ENCODE results near the gene SPOCD1. TPM values are rescaled to one million over a fixed set of nuclear protein-coding genes. Genes with fewer than 3 reads are reported as not detected.

SPOCD1 gene
- total and polyA plus RNA-seq, 2 donors from 2014 or later, result 0.22 to 0.98 TPM

DNA sequence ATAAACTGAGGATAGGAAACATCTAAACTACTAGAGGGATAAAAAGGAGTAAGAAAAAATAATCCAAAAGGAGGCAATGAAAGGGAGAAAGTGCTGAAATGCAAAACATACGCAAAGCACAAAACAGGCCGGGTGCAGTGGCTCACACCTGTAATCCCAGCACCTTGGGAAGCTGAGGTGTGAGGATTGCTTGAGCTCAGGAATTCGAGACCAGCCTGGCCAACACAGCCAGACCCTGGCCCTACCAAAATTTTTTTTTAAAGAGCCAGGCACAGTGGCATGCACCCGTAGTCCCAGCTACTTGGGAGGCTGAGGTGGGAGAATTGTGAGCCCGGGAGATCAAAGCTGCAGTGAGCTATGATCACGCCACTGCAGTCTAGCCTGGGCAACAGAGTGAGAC, 10.5 kb downstream of the SPOCD1 start:
- no peak overlapping the region for H3K4me3 ChIP-seq (ENCODE audit: low read length in 3 of 3)
- FAIRE-seq (no peak), DNase-seq (no peak)
- H3K9me3 ChIP-seq (ENCODE audit: control insufficient read depth in 2 of 3, insufficient read depth in 1 of 3, low read length in 3 of 3), result no peaks in the 10 kb centered on the region
- intact Hi-C loops (cut with DNase I), result no loop called here
- no peaks in the 10 kb centered on the region for H3K27me3 ChIP-seq (ENCODE audit: control insufficient read depth, insufficient read depth, low read length)
- TF ChIP-seq, protein P1, sequence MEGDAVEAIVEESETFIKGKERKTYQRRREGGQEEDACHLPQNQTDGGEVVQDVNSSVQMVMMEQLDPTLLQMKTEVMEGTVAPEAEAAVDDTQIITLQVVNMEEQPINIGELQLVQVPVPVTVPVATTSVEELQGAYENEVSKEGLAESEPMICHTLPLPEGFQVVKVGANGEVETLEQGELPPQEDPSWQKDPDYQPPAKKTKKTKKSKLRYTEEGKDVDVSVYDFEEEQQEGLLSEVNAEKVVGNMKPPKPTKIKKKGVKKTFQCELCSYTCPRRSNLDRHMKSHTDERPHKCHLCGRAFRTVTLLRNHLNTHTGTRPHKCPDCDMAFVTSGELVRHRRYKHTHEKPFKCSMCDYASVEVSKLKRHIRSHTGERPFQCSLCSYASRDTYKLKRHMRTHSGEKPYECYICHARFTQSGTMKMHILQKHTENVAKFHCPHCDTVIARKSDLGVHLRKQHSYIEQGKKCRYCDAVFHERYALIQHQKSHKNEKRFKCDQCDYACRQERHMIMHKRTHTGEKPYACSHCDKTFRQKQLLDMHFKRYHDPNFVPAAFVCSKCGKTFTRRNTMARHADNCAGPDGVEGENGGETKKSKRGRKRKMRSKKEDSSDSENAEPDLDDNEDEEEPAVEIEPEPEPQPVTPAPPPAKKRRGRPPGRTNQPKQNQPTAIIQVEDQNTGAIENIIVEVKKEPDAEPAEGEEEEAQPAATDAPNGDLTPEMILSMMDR (IDR thresholded peaks at IDR 0.05; ENCODE audit: borderline replicate concordance, extremely low read depth, insufficient read depth), result no peak
- H3K36me3 ChIP-seq (ENCODE audit: control insufficient read depth in 2 of 3, insufficient read depth in 3 of 3, low read length in 3 of 3), result no peaks in the 10 kb centered on the region
- H3K9ac ChIP-seq (ENCODE audit: low read length in 3 of 3), result no peak overlapping the region
- H3K4me1 ChIP-seq (ENCODE audit: control insufficient read depth in 2 of 3, insufficient read depth in 2 of 3, low read depth in 1 of 3, low read length in 3 of 3), result no peaks in the 10 kb centered on the region
- H3K27ac ChIP-seq (ENCODE audit: low read depth in 2 of 2, low read length in 2 of 2), result no peak overlapping the region

DNA sequence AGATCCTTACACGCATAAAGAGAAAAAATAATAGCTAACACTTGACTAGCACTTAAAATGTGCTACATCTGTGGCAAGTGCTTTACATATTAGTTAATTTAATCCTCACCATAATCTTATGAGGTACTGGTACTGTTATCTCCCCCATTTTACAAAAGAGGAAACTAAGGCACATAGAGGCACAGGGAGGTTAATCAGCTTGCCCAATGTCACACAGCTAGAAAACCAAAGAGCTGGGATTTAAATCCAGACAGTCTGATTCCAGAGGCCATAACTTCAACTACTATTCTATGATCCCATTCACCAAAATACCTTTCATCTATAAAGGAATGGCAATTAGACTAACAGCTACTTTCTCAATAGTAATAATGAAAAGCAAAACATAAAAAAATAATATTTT, 11.7 kb downstream of the SPOCD1 start:
- Histone ChIP-seq H3K27me3 (ENCODE audit: control insufficient read depth, insufficient read depth, low read length) (no peaks in the 10 kb centered on the region), H3K36me3 (ENCODE audit: control insufficient read depth in 2 of 3, insufficient read depth in 3 of 3, low read length in 3 of 3) (no peaks in the 10 kb centered on the region), H3K9ac (ENCODE audit: low read length in 3 of 3) (no peak overlapping the region), H3K27ac (ENCODE audit: low read depth in 2 of 2, low read length in 2 of 2) (no peak overlapping the region), H3K4me3 (ENCODE audit: low read length in 3 of 3) (no peak overlapping the region), H3K4me1 (ENCODE audit: control insufficient read depth in 2 of 3, insufficient read depth in 2 of 3, low read depth in 1 of 3, low read length in 3 of 3) (no peaks in the 10 kb centered on the region), H3K9me3 (ENCODE audit: control insufficient read depth in 2 of 3, insufficient read depth in 1 of 3, low read length in 3 of 3) (no peaks in the 10 kb centered on the region)
- DNase-seq, result no peak
- intact Hi-C loops (cut with DNase I), result no loop called here
- TF ChIP-seq, protein P1 (IDR thresholded peaks at IDR 0.05; ENCODE audit: borderline replicate concordance, extremely low read depth, insufficient read depth), result no peak
- FAIRE-seq, result no peak

DNA sequence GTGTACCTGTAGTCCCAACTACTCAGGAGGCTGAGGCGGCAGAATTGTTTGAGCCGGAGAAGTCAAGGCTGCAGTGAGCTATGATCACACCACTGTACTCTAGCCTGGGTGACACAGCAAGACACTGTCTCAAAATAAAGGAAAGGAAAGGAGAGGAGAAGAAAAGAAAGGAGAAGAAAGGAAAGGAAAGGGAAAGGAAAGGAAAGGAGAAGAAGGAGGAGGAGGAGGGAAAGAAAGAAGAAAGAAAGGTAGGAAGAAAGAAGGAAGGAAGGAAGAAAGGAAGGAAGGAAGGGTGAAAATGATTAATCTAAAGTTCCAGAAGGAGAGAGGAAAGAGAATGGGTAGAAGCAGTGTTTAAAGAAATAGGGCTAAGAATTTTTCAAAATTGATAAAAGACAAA, 12.2 kb downstream of the SPOCD1 start:
- no peaks in the 10 kb centered on the region for H3K27me3 ChIP-seq (ENCODE audit: control insufficient read depth, insufficient read depth, low read length)
- no peaks in the 10 kb centered on the region for H3K4me1 ChIP-seq (ENCODE audit: control insufficient read depth in 2 of 3, insufficient read depth in 2 of 3, low read depth in 1 of 3, low read length in 3 of 3)
- no peak overlapping the region for H3K27ac ChIP-seq (ENCODE audit: low read depth in 2 of 2, low read length in 2 of 2)
- H3K4me3 ChIP-seq (ENCODE audit: low read length in 3 of 3), result no peak overlapping the region
- H3K9me3 ChIP-seq (ENCODE audit: control insufficient read depth in 2 of 3, insufficient read depth in 1 of 3, low read length in 3 of 3), result no peaks in the 10 kb centered on the region
- H3K36me3 ChIP-seq (ENCODE audit: control insufficient read depth in 2 of 3, insufficient read depth in 3 of 3, low read length in 3 of 3), result no peaks in the 10 kb centered on the region
- FAIRE-seq (no peak), DNase-seq (no peak)
- no peak overlapping the region for H3K9ac ChIP-seq (ENCODE audit: low read length in 3 of 3)
- intact Hi-C loops (cut with DNase I), result no loop called here
- TF ChIP-seq, protein P1 (IDR thresholded peaks at IDR 0.05; ENCODE audit: borderline replicate concordance, extremely low read depth, insufficient read depth), result no peak

Data from kidney (tissue), 14 donors.